LNCaP clone FGC (cell line): ENCODE results near the gene LMO1.

ENCODE experiments used
- DNase-seq: peaks from one replicate; pipeline ENCODE4 v3.0.0-alpha.2; 2011; ENCODE audit warnings: low read depth
- H3K4me3 ChIP-seq: 2 replicates; pipeline ENCODE4 v1.5.1; 2011; ENCODE audit warnings: mild to moderate bottlenecking, low read depth, low read length, control low read depth
- CTCF ChIP-seq: IDR thresholded peaks from 2 replicates; pipeline ENCODE4 v1.5.1; 2012; ENCODE audit warnings: mild to moderate bottlenecking; ENCODE audit not compliant: control insufficient read depth, insufficient read depth; ENCODE audit errors: extremely low read depth

Gene LMO1

GRCh38 chr11:8232849-8233606 is 30.6 kb downstream of the LMO1 start:
- TF ChIP-seq CTCF: no peak
- DNase-seq: no peak
- no peak overlapping the region for H3K4me3 ChIP-seq

DNA sequence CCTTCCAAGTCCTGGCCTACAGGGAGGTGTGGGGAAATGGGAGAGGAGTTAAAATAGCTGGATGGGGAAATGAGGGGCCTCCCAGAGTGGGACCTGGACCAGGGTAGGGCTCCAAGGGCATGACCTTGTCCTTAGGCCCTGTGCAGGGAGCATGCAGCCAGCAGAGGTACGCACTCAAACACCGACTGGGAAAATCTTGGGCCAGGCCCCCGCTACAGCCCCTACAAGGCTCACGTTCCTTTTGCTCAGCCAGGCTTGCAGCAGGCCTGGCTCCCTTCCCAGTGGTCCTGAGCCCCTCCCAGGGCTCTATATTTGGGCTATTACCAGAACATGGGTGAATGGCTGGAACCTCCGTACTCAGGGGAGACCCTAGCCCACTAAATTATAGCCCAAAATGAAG is 31.3 kb downstream of the LMO1 start:
- TF ChIP-seq CTCF: no peak
- no peak for DNase-seq

GRCh38 chr11:8231979-8232378 is 31.7 kb downstream of the LMO1 start:
- DNase-seq: no peak
- TF ChIP-seq CTCF: no peak
- no peak overlapping the region for H3K4me3 ChIP-seq

More for the DNA sequence above, 31.3 kb downstream of the LMO1 start:
- no peak overlapping the region for H3K4me3 ChIP-seq

DNA sequence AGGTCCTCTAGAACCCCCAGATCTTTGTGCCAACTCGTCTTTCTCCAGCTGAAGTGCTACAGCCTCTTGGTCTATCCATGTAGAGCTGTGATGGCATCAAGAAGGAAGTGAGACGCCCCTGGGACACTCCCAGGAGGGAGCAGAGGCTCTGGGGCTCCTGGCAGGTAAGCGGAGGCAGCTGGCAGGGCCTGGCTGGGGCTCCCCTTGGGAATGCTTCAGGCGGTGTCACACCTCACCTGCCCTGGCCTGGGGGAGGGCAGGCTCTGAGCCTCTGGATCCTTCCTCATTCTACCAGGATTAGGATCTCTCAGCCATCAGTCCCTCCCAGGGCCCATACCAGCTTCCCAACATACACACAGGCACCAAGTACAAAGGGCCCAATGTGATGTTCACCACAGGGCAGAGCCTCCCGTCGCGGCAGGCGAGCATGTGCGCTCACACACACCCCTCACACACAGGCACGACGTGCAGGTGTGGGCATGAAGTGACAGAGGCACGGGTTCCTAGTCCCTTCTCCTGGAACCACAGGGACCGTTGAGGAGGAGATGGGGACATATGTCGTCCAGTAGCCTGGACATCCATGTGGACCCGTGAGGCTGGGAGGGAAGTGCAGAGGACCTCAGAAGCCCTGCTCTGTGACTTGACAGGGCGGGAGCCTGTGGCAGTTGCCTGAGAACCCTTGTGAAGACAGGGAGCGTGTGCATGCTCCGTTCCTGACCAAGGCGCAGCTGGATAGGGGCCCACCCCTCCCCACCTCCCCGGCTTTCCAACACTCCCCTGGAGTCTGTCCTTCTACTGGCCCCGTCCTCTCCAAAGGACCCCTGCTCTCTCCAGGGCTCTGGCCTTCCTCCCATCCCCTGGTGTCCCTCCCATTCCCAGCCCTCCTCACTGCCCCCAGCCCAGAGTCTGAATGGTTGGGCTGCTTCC is 32.5 kb downstream of the LMO1 start:
- no peak overlapping the region for H3K4me3 ChIP-seq
- TF ChIP-seq CTCF: no peak
- DNase-seq: no peak

DNA sequence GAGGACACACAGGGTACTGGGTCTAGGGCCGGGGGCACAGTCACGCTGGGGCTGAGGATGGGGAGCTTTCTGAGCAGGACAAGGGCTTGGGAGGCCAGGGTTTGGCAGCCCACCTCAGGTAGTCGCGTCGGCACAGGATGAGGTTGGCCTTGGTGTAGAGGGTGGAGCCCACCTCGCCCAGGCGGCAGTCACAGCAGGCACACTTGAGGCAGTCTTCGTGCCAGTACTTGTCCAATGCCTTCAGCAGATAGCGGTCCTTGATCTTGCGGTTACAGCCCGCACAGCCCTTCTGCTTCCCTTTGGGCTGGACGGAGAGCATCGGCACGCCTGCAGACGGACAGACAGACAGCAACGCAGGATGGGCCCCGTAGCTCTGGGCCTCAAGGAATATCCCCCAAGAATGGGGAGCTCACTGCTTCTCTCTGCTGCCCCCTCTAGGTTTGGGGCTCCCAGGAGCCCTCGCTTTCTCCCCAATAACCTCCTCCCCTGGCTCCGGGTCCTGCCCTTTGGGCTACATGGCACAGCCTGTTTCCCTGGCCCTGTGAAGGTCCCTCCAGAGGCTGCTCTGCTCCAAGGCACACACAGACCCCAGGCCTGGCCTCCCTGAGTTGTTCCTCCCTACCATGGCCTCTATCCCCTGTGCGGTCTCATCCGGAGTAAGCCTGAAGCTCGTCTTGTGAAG is 33.4 kb downstream of the LMO1 start:
- DNase-seq: no peak

More for the DNA sequence above, 33.4 kb downstream of the LMO1 start:
- TF ChIP-seq CTCF: no peak
- H3K4me3 ChIP-seq: no peak overlapping the region
